Measurements from ENCODE around the gene DHRS7C.

The DHRS7C gene

GRCh38 chr17:9729034-9729650 lies 62.2 kb downstream of the DHRS7C start:
- Histone ChIP-seq H3K9me3 (ENCODE audit: control extremely low read depth in 1 of 5, control insufficient read depth in 4 of 5, insufficient read depth in 2 of 5, low read depth in 1 of 5, low read length in 4 of 5) (no peaks in the 10 kb centered on the region), H3K36me3 (ENCODE audit: control insufficient read depth in 4 of 4, insufficient read depth in 4 of 4, low read length in 3 of 4) (no peaks in the 10 kb centered on the region), H3K4me3 (ENCODE audit: control insufficient read depth in 1 of 7, extremely low read depth in 1 of 7, insufficient read depth in 4 of 7, low read depth in 2 of 7, low read length in 6 of 7) (no peak overlapping the region), H3K4me1 (ENCODE audit: control extremely low read depth in 1 of 4, control insufficient read depth in 4 of 4, insufficient read depth in 4 of 4, low read length in 3 of 4) (peaks cover 0 to 10% (median 4%) of the 10 kb centered on the region in 4 experiments), H3K27me3 (replicated peaks in 2 of 5; ENCODE audit: control insufficient read depth in 4 of 5, insufficient read depth in 5 of 5, low read length in 4 of 5) (no peaks in the 10 kb centered on the region), H3K27ac (ENCODE audit: insufficient read depth in 1 of 2, low read depth in 1 of 2, low read length in 2 of 2, poor library complexity in 1 of 2, severe bottlenecking in 2 of 2) (no peak overlapping the region)
- WGBS (ENCODE audit: insufficient coverage) = no CpG with 5 or more reads among the region's 2 CpGs
- peak; percentile 45 to 71 (median 71) for DNase-seq
- POLR2A ChIA-PET = no interaction called here
- CTCF ChIA-PET = interaction anchor here (0.8 to 1.9 kb wide), 2 partner anchors 10 to 22 kb away, joined by 4 to 5 read pairs; no protein-coding TSS in a partner anchor

GRCh38 chr17:9728564-9728963 lies 62.8 kb downstream of the DHRS7C start:
- POLR2A ChIA-PET = no interaction called here
- no peak overlapping the region for H3K4me3 ChIP-seq (ENCODE audit: control insufficient read depth in 1 of 7, extremely low read depth in 1 of 7, insufficient read depth in 4 of 7, low read depth in 2 of 7, low read length in 6 of 7)
- H3K27ac ChIP-seq (ENCODE audit: insufficient read depth in 1 of 2, low read depth in 1 of 2, low read length in 2 of 2, poor library complexity in 1 of 2, severe bottlenecking in 2 of 2) = no peak overlapping the region
- H3K9me3 ChIP-seq (ENCODE audit: control extremely low read depth in 1 of 5, control insufficient read depth in 4 of 5, insufficient read depth in 2 of 5, low read depth in 1 of 5, low read length in 4 of 5) = no peaks in the 10 kb centered on the region
- peaks cover 0 to 10% (median 4%) of the 10 kb centered on the region in 4 experiments for H3K4me1 ChIP-seq (ENCODE audit: control extremely low read depth in 1 of 4, control insufficient read depth in 4 of 4, insufficient read depth in 4 of 4, low read length in 3 of 4)
- H3K27me3 ChIP-seq (replicated peaks in 2 of 5; ENCODE audit: control insufficient read depth in 4 of 5, insufficient read depth in 5 of 5, low read length in 4 of 5) = no peaks in the 10 kb centered on the region
- 95% methylated on average over 8 of the region's 12 CpGs for WGBS (ENCODE audit: insufficient coverage)
- DNase-seq = no peak
- CTCF ChIA-PET = interaction anchor here (0.8 to 1.9 kb wide), 3 partner anchors 10 to 45 kb away, joined by 3 to 5 read pairs (median 4); no protein-coding TSS in a partner anchor
- no peaks in the 10 kb centered on the region for H3K36me3 ChIP-seq (ENCODE audit: control insufficient read depth in 4 of 4, insufficient read depth in 4 of 4, low read length in 3 of 4)

GRCh38 chr17:9728005-9728404 lies 63.4 kb downstream of the DHRS7C start:
- Histone ChIP-seq H3K27ac (ENCODE audit: insufficient read depth in 1 of 2, low read depth in 1 of 2, low read length in 2 of 2, poor library complexity in 1 of 2, severe bottlenecking in 2 of 2) (no peak overlapping the region), H3K4me3 (ENCODE audit: control insufficient read depth in 1 of 7, extremely low read depth in 1 of 7, insufficient read depth in 4 of 7, low read depth in 2 of 7, low read length in 6 of 7) (no peak overlapping the region), H3K36me3 (ENCODE audit: control insufficient read depth in 4 of 4, insufficient read depth in 4 of 4, low read length in 3 of 4) (no peaks in the 10 kb centered on the region), H3K4me1 (ENCODE audit: control extremely low read depth in 1 of 4, control insufficient read depth in 4 of 4, insufficient read depth in 4 of 4, low read length in 3 of 4) (peaks cover 0 to 10% (median 4%) of the 10 kb centered on the region in 4 experiments), H3K9me3 (ENCODE audit: control extremely low read depth in 1 of 5, control insufficient read depth in 4 of 5, insufficient read depth in 2 of 5, low read depth in 1 of 5, low read length in 4 of 5) (no peaks in the 10 kb centered on the region), H3K27me3 (replicated peaks in 2 of 5; ENCODE audit: control insufficient read depth in 4 of 5, insufficient read depth in 5 of 5, low read length in 4 of 5) (no peaks in the 10 kb centered on the region)
- ChIA-PET POLR2A (no interaction called here), CTCF (interaction anchor here (0.8 to 1.9 kb wide), 3 partner anchors 9 to 46 kb away, joined by 3 to 5 read pairs (median 4); no protein-coding TSS in a partner anchor)
- no peak for DNase-seq
- WGBS (ENCODE audit: insufficient coverage) = over 99% methylated on average over 18 of the region's 18 CpGs

- no peaks in the 10 kb centered on the region for H3K36me3 ChIP-seq (ENCODE audit: control insufficient read depth in 4 of 4, insufficient read depth in 4 of 4, low read length in 3 of 4)
- H3K27me3 ChIP-seq (replicated peaks in 2 of 5; ENCODE audit: control insufficient read depth in 4 of 5, insufficient read depth in 5 of 5, low read length in 4 of 5) = no peaks in the 10 kb centered on the region
- ChIA-PET POLR2A (no interaction called here), CTCF (interaction anchor here (1.8 to 2.0 kb wide), 2 partner anchors 42 to 150 kb away, joined by 5 to 10 read pairs; partner anchors contain the start of genes CFAP52 and STX8)
- H3K4me1 ChIP-seq (ENCODE audit: control extremely low read depth in 1 of 4, control insufficient read depth in 4 of 4, insufficient read depth in 4 of 4, low read length in 3 of 4) = peaks cover 2 to 10% (median 7%) of the 10 kb centered on the region in 4 experiments
- no peak overlapping the region for H3K27ac ChIP-seq (ENCODE audit: insufficient read depth in 1 of 2, low read depth in 1 of 2, low read length in 2 of 2, poor library complexity in 1 of 2, severe bottlenecking in 2 of 2)
- H3K4me3 ChIP-seq (ENCODE audit: control insufficient read depth in 1 of 7, extremely low read depth in 1 of 7, insufficient read depth in 4 of 7, low read depth in 2 of 7, low read length in 6 of 7) = no peak overlapping the region
- WGBS (ENCODE audit: insufficient coverage) = 92% methylated on average over 5 of the region's 6 CpGs
- DNase-seq = no peak
- H3K9me3 ChIP-seq (ENCODE audit: control extremely low read depth in 1 of 5, control insufficient read depth in 4 of 5, insufficient read depth in 2 of 5, low read depth in 1 of 5, low read length in 4 of 5) = no peaks in the 10 kb centered on the region
Measured at GRCh38 chr17:9726291-9726690, 65.1 kb downstream of the DHRS7C start.

GRCh38 chr17:9725575-9725974 lies 65.8 kb downstream of the DHRS7C start:
- ChIA-PET POLR2A (no interaction called here), CTCF (interaction anchor here (1.8 to 2.0 kb wide), 2 partner anchors 43 to 149 kb away, joined by 5 to 10 read pairs; partner anchors contain the start of genes CFAP52 and STX8)
- peak in 2 of 3 donors; percentile 11 to 14 for DNase-seq

More at GRCh38 chr17:9725575-9725974, 65.8 kb downstream of the DHRS7C start:
- Histone ChIP-seq H3K4me1 (ENCODE audit: control extremely low read depth in 1 of 4, control insufficient read depth in 4 of 4, insufficient read depth in 4 of 4, low read length in 3 of 4) (peaks cover 2 to 10% (median 8%) of the 10 kb centered on the region in 4 experiments), H3K27me3 (replicated peaks in 2 of 5; ENCODE audit: control insufficient read depth in 4 of 5, insufficient read depth in 5 of 5, low read length in 4 of 5) (no peaks in the 10 kb centered on the region), H3K4me3 (ENCODE audit: control insufficient read depth in 1 of 7, extremely low read depth in 1 of 7, insufficient read depth in 4 of 7, low read depth in 2 of 7, low read length in 6 of 7) (no peak overlapping the region), H3K9me3 (ENCODE audit: control extremely low read depth in 1 of 5, control insufficient read depth in 4 of 5, insufficient read depth in 2 of 5, low read depth in 1 of 5, low read length in 4 of 5) (no peaks in the 10 kb centered on the region), H3K27ac (ENCODE audit: insufficient read depth in 1 of 2, low read depth in 1 of 2, low read length in 2 of 2, poor library complexity in 1 of 2, severe bottlenecking in 2 of 2) (no peak overlapping the region), H3K36me3 (ENCODE audit: control insufficient read depth in 4 of 4, insufficient read depth in 4 of 4, low read length in 3 of 4) (no peaks in the 10 kb centered on the region)
- WGBS (ENCODE audit: insufficient coverage) = 11% methylated on average over 5 of the region's 9 CpGs

All from common myeloid progenitor, CD34-positive (primary cell).